ENCODE results near the gene TMC1.

The TMC1 gene

DNA sequence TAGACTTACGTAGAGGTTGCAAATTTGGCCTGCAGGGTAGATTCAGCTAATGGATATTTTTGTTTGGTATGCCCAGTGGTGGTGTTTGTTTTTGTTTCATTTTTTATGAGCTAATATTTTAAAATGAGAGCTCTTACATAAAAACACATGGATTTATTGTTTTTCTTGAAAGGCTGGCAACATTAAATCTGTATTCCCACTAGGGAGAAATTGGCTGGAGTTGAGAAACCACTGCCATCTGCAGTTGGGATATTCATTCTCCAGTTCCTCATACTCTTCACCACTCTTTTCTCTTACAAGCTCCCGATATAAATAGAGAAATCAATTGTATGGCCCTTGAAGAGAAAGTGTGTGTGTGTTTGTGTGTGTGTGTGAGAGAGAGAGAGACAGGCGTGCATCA is 288.2 kb downstream of the TMC1 start:
- H3K4me1 ChIP-seq, result no peaks in the 10 kb centered on the region

DNA sequence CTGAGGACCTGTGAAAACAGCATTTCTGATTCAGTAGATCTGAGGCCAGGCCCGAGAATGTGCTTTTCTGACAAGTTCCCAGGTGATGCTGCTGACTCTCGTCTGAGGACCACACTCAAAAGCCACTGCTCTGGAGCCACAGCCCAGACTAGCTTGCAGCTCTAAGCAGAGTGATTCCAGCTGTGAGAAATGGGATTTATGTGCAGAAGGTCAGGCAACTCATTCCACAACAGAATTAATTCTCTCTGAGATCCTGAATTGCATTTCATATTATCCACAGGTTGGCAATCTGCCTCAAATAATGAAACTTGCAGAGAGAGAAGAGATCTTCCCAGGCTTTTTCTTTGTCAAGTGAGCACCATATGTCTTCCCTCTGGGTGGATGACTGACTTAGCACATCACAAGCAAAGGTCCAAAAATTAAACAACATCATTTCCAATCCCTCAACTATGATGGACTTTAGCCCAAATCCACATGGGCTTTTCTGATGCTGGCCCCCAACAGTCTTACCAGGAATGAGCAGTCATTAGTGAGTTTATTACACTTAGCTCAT is 291.2 kb downstream of the TMC1 start:
- no peak overlapping the region for H3K4me3 ChIP-seq
- H3K27me3 ChIP-seq, result no peaks in the 10 kb centered on the region
- H3K9me3 ChIP-seq, result no peaks in the 10 kb centered on the region
- no peak for TF ChIP-seq CTCF (IDR thresholded peaks at IDR 0.05)
- intact Hi-C loops (cut with DNase I; ENCODE audit: low total_unique reads), result no loop called here
- no peak for DNase-seq
- H3K4me1 ChIP-seq, result no peaks in the 10 kb centered on the region
- H3K36me3 ChIP-seq, result no peaks in the 10 kb centered on the region
- H3K27ac ChIP-seq, result no peak overlapping the region

More for the DNA sequence above, 288.2 kb downstream of the TMC1 start:
- Histone ChIP-seq H3K27me3 (no peaks in the 10 kb centered on the region), H3K4me3 (no peak overlapping the region), H3K9me3 (no peaks in the 10 kb centered on the region), H3K27ac (no peak overlapping the region), H3K36me3 (no peaks in the 10 kb centered on the region)
- DNase-seq, result no peak
- no peak for TF ChIP-seq CTCF (IDR thresholded peaks at IDR 0.05)
- intact Hi-C loops (cut with DNase I; ENCODE audit: low total_unique reads), result no loop called here

DNA sequence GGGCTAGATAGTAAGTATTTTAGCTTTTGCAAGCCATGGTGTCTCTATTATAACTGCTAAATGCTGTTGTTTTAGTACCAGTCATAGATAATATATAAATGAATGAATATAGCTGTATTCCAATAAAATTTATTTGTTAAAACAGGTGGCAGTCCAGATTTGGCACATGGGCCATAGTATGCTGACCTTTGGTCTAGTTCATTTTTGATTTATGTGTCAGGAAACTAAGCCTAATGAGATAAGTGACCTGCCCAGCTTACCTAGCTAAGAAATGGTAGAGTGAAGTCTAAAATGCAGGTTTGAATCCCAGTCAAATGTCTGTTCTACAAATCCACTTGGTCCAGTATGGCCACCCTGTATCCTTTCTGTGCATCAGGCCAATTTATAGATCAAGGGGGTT is 292.1 kb downstream of the TMC1 start:
- H3K27me3 ChIP-seq, result peaks cover 0 to 4% of the 10 kb centered on the region in 2 donors
- H3K36me3 ChIP-seq, result no peaks in the 10 kb centered on the region
- H3K27ac ChIP-seq, result no peak overlapping the region
- H3K9me3 ChIP-seq, result no peaks in the 10 kb centered on the region
- no peaks in the 10 kb centered on the region for H3K4me1 ChIP-seq
- no peak overlapping the region for H3K4me3 ChIP-seq
- intact Hi-C loops (cut with DNase I; ENCODE audit: low total_unique reads), result no loop called here
- DNase-seq, result no peak
- TF ChIP-seq CTCF (IDR thresholded peaks at IDR 0.05), result no peak

DNA sequence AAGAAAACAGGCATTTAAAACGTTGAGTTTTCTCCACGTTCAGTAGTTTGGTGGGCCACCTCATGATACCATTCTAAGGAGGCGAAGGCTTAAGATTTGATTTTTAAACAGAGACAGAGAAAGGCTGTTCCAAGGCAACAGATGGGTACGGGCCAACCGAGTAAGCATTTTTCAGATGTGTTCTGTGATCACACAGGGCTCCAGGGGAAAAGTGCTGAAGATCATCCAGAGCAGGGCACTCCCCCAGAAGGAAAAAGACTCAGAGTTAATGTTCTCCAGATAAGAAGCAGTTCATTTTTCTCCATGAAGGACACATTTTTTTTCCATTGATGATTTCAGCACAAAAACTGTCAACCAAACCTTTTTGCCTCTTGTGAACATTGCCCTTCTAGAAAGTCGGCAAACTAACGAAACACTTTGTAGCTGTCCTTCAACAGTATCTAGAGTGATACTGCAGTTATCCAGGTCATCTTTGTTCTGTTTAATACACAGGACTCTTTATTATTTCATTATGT is 292.7 kb downstream of the TMC1 start:
- intact Hi-C loops (cut with DNase I; ENCODE audit: low total_unique reads), result no loop called here
- no peak for DNase-seq
- Histone ChIP-seq H3K27me3 (peaks cover 0 to 4% of the 10 kb centered on the region in 2 donors), H3K36me3 (no peaks in the 10 kb centered on the region), H3K4me3 (no peak overlapping the region), H3K4me1 (no peaks in the 10 kb centered on the region), H3K9me3 (no peaks in the 10 kb centered on the region), H3K27ac (no peak overlapping the region)
- no peak for TF ChIP-seq CTCF (IDR thresholded peaks at IDR 0.05)

DNA sequence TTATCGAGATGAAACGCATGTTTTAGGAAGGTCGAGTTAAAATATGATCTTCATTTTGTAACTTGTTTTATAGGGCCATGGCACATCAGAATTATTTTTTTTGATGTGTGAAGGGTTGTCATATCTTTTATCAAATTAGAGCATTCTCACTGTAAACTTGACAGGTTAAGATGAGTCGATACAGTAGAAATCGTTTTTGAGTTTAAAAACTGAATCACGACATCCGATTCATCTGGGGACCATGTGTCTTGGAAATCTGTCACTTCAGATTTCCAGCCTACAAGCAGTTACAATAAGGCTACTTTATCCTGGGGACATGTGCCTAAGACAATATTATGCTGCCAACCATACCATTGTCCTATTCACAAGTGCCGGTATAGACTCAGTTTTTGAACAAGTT is 295.3 kb downstream of the TMC1 start:
- Histone ChIP-seq H3K9me3 (no peaks in the 10 kb centered on the region), H3K4me1 (no peaks in the 10 kb centered on the region), H3K27me3 (peaks cover 0 to 4% of the 10 kb centered on the region in 2 donors), H3K36me3 (no peaks in the 10 kb centered on the region), H3K4me3 (no peak overlapping the region), H3K27ac (no peak overlapping the region)
- no peak for TF ChIP-seq CTCF (IDR thresholded peaks at IDR 0.05)
- DNase-seq, result no peak
- intact Hi-C loops (cut with DNase I; ENCODE audit: low total_unique reads), result no loop called here

DNA sequence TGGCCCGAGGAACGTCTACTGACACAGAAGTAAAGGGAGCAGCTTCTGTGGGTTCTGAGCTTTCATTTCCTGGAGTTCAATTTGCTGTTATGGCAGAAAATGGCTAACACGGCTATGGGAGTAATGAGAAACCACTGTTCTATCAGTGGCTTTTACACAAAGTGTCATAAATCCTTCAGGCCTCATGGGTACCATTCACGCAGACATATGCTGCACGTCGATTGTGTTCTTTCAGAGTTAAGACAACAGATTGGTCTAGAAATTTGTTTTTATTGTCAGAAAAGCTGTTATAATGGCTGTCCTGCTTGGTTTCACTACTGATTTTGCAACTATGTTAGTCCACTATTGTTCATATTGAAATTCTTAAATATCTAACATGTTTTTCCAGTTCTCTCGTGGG is 296.0 kb downstream of the TMC1 start:
- intact Hi-C loops (cut with DNase I; ENCODE audit: low total_unique reads), result no loop called here
- no peak for DNase-seq
- Histone ChIP-seq H3K36me3 (no peaks in the 10 kb centered on the region), H3K27me3 (peaks cover 0 to 4% of the 10 kb centered on the region in 2 donors), H3K9me3 (no peaks in the 10 kb centered on the region), H3K4me3 (no peak overlapping the region), H3K27ac (no peak overlapping the region), H3K4me1 (no peaks in the 10 kb centered on the region)
- no peak for TF ChIP-seq CTCF (IDR thresholded peaks at IDR 0.05)
